ENCODE results near the gene ANO8. TPM values are rescaled to one million over a fixed set of nuclear protein-coding genes. Genes with fewer than 3 reads are reported as not detected.
"Not testable (repeated sequence)": the region's sequence is repeated elsewhere in the genome, so short reads cannot be mapped to it uniquely, and the experiment has no call there.

The ANO8 gene
- total RNA-seq, 1 donor: 5.1 TPM

DNA sequence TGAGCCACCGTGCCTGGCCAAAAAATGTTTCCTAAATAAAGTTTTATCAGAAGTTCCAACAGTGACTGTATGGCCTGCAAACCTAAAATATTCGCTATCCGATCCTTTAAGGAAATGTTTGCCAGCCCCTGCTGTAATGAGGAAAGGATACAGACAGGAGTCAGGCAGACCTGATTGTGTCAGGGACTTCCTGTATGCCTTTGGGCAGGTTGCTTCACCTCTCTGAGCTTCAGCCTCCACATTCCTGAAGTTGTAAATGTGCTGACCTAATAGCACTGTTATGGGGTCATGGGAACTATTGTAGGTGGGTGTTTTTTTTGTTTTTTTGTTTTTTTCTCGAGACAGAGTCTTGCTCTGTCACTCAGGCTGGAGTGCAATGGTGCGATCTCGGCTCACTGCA is 37.7 kb downstream of the ANO8 start:
- H3K79me2 ChIP-seq (ENCODE audit: insufficient read depth, low read length): no peaks in the 10 kb centered on the region
- no peak for DNase-seq (ENCODE audit: insufficient read length, low spot score, missing footprints)
- H4K20me1 ChIP-seq (ENCODE audit: insufficient read depth, low read length): no peaks in the 10 kb centered on the region
- H3K4me2 ChIP-seq (ENCODE audit: insufficient read depth, low read length): no peak overlapping the region
- H3K4me1 ChIP-seq (ENCODE audit: insufficient read depth, low read length): peaks cover 6% of the 10 kb centered on the region
- H3K27me3 ChIP-seq (ENCODE audit: insufficient read depth, low read length): no peaks in the 10 kb centered on the region
- TF ChIP-seq, protein P1, sequence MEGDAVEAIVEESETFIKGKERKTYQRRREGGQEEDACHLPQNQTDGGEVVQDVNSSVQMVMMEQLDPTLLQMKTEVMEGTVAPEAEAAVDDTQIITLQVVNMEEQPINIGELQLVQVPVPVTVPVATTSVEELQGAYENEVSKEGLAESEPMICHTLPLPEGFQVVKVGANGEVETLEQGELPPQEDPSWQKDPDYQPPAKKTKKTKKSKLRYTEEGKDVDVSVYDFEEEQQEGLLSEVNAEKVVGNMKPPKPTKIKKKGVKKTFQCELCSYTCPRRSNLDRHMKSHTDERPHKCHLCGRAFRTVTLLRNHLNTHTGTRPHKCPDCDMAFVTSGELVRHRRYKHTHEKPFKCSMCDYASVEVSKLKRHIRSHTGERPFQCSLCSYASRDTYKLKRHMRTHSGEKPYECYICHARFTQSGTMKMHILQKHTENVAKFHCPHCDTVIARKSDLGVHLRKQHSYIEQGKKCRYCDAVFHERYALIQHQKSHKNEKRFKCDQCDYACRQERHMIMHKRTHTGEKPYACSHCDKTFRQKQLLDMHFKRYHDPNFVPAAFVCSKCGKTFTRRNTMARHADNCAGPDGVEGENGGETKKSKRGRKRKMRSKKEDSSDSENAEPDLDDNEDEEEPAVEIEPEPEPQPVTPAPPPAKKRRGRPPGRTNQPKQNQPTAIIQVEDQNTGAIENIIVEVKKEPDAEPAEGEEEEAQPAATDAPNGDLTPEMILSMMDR (IDR thresholded peaks at IDR 0.05; ENCODE audit: extremely low read depth, low read depth, low read length): no peak
- H3K36me3 ChIP-seq (ENCODE audit: insufficient read depth, low read length): no peaks in the 10 kb centered on the region
- no peak overlapping the region for H3K4me3 ChIP-seq (ENCODE audit: insufficient read depth, low read length)
- no peaks in the 10 kb centered on the region for H3K9me3 ChIP-seq (ENCODE audit: low read depth, low read length)
- H2AFZ ChIP-seq (ENCODE audit: low read length): no peak overlapping the region
- H3K27ac ChIP-seq (ENCODE audit: low read depth, low read length): no peak overlapping the region

DNA sequence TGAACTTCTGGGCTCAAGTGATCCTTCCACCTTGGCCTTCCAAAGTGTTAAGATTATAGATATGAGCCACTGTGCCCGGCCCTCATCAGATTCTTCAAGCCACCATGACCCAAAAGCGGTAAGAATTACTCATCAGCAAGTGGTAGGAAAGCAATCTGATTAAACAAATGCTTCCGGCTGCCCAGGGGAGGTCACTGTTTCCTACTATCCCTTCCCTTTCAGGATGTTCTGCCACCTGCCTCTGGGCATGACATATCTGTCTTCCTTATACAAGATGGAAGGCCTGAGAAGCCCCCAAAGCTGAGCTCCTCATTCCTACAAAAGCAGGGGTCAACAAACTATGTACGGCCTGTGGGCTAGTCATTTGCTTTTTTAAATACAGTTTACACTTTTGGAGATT is 38.4 kb downstream of the ANO8 start:
- DNase-seq (ENCODE audit: insufficient read length, low spot score, missing footprints): peak; percentile 92
- H2AFZ ChIP-seq (ENCODE audit: low read length): no peak overlapping the region
- no peaks in the 10 kb centered on the region for H3K36me3 ChIP-seq (ENCODE audit: insufficient read depth, low read length)
- H3K4me2 ChIP-seq (ENCODE audit: insufficient read depth, low read length): no peak overlapping the region
- no peak overlapping the region for H3K27ac ChIP-seq (ENCODE audit: low read depth, low read length)
- peaks cover 6% of the 10 kb centered on the region for H3K4me1 ChIP-seq (ENCODE audit: insufficient read depth, low read length)
- no peaks in the 10 kb centered on the region for H3K27me3 ChIP-seq (ENCODE audit: insufficient read depth, low read length)
- H3K9me3 ChIP-seq (ENCODE audit: low read depth, low read length): no peaks in the 10 kb centered on the region
- TF ChIP-seq, protein P1 (IDR thresholded peaks at IDR 0.05; ENCODE audit: extremely low read depth, low read depth, low read length): peak; percentile 30
- H3K79me2 ChIP-seq (ENCODE audit: insufficient read depth, low read length): no peaks in the 10 kb centered on the region
- H3K4me3 ChIP-seq (ENCODE audit: insufficient read depth, low read length): no peak overlapping the region
- no peaks in the 10 kb centered on the region for H4K20me1 ChIP-seq (ENCODE audit: insufficient read depth, low read length)

DNA sequence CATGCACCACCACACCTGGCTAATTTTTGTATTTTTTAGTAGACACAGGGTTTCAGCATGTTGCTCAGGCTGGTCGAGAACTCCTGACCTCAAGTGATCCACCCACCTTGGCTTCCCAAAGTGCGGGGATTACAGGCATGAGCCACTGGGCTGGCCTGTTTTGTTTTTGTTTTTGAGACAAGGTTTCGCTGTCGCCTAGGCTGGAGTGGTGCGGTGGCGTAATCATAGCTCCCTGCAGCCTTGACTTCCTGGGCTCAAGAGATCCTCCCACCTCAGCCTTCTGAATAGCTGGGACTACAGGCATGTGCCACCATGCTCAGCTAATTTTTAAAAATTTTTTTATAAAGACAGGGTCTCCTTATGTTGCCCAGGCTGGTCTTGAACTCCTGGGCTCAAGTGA is 39.1 kb downstream of the ANO8 start:
- not testable (repeated sequence) for H3K4me3 ChIP-seq (ENCODE audit: insufficient read depth, low read length); H3K27me3 ChIP-seq (ENCODE audit: insufficient read depth, low read length); DNase-seq (ENCODE audit: insufficient read length, low spot score, missing footprints); H3K27ac ChIP-seq (ENCODE audit: low read depth, low read length); H4K20me1 ChIP-seq (ENCODE audit: insufficient read depth, low read length); H3K4me1 ChIP-seq (ENCODE audit: insufficient read depth, low read length); H3K9me3 ChIP-seq (ENCODE audit: low read depth, low read length); H3K79me2 ChIP-seq (ENCODE audit: insufficient read depth, low read length); H3K36me3 ChIP-seq (ENCODE audit: insufficient read depth, low read length); H3K4me2 ChIP-seq (ENCODE audit: insufficient read depth, low read length); H2AFZ ChIP-seq (ENCODE audit: low read length)

DNA sequence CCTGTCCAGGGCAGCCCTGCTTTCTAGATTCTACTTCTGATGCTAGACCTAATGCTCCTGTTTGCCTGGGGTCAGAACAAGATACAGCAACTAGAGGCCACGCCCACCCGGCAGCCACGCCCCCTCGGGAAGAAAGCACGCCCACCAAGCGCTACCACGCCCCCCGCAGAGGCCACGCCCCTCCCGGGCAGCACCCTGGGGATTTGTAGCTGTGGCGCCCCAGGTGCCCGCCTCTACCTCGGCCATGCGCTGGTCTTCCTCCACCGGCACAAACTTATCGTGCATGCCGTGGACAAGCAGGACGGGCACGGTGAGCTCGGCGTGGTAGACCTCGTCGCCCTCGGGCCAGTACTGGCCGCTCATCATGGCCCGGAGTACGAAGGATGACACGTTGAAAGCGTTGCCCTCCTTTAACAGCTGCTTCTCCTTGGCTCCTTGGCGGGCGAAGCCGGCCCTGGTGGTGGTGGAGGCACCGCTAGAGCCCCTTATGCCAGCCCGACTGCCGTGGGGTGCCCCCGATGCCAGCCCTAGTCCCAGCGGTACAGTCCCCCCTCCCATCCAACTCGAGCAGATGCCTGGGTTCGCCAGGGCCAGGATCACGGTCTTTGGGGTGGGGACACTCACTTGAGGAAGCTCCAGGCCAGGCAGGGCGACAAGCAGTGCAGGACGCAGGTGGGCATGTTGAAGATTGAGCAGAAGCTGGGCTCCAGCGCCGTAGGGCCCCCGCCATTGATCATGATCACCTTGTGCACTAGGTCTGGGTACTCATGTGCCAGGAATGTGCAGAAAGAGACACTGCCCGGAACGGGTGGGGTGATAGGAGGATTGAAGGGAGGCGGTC is 40.4 kb downstream of the ANO8 start:
- Histone ChIP-seq H3K4me2 (ENCODE audit: insufficient read depth, low read length) (no peak overlapping the region), H3K27me3 (ENCODE audit: insufficient read depth, low read length) (no peaks in the 10 kb centered on the region), H3K27ac (ENCODE audit: low read depth, low read length) (no peak overlapping the region), H2AFZ (ENCODE audit: low read length) (no peak overlapping the region), H3K79me2 (ENCODE audit: insufficient read depth, low read length) (no peaks in the 10 kb centered on the region), H3K4me3 (ENCODE audit: insufficient read depth, low read length) (no peak overlapping the region), H3K36me3 (ENCODE audit: insufficient read depth, low read length) (no peaks in the 10 kb centered on the region), H4K20me1 (ENCODE audit: insufficient read depth, low read length) (no peaks in the 10 kb centered on the region), H3K9me3 (ENCODE audit: low read depth, low read length) (no peaks in the 10 kb centered on the region), H3K4me1 (ENCODE audit: insufficient read depth, low read length) (peaks cover 6% of the 10 kb centered on the region)
- peak; percentile 88 for DNase-seq (ENCODE audit: insufficient read length, low spot score, missing footprints)
- TF ChIP-seq, protein P1 (IDR thresholded peaks at IDR 0.05; ENCODE audit: extremely low read depth, low read depth, low read length): no peak

Data from osteoblast (primary cell).